ENCODE results near the gene GNAZ. TPM values are rescaled to one million over a fixed set of nuclear protein-coding genes. Genes with fewer than 3 reads are reported as not detected.

The GNAZ gene
- total and polyA plus RNA-seq, 8 donors, result 1.7 to 4.7 (median 3.9) TPM

DNA sequence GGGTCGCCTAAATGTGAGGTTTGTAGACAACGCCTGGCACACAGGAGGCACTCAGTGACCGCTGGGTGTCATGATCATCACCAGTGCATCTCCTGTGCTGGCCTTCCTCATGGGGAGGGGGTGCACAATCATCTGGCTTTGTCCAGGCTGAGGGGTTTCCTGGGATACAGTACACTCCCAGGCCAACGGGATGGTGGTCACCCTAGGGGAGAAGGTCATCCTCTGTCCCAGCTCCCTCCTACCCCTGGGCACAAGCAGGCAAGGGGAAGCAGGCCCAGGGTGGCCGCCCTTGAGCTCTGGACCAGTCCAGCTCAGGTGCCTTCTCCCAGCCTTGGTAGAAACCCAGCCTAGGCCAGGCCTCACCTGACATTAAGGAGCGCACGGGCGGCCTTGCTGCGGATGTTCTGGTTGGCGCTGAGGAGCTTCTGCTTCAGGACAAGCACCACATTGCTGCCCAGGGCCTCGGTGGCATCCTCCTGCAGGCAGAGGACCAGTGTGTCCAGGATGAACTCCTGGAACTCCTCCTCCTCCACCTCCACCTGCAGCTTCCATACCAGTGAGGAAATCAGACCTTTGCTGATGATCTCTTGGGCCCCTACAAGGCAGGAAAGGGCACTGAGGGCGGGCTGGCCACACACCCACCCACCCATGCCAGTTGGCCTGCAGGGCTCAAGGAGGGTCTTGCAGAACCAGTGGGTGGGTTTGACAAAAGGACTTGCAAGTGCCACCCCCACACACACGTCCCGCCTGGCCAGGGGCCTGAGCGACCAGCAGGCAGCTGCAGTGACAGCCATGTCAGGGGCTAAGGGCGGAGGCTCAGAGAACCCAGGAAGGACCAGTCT is 6.6 kb upstream of the GNAZ start:
- DNase-seq (peak in 2 of 4 donors; percentile 13 to 71), ATAC-seq (no peak)
- TF ChIP-seq, protein P1, sequence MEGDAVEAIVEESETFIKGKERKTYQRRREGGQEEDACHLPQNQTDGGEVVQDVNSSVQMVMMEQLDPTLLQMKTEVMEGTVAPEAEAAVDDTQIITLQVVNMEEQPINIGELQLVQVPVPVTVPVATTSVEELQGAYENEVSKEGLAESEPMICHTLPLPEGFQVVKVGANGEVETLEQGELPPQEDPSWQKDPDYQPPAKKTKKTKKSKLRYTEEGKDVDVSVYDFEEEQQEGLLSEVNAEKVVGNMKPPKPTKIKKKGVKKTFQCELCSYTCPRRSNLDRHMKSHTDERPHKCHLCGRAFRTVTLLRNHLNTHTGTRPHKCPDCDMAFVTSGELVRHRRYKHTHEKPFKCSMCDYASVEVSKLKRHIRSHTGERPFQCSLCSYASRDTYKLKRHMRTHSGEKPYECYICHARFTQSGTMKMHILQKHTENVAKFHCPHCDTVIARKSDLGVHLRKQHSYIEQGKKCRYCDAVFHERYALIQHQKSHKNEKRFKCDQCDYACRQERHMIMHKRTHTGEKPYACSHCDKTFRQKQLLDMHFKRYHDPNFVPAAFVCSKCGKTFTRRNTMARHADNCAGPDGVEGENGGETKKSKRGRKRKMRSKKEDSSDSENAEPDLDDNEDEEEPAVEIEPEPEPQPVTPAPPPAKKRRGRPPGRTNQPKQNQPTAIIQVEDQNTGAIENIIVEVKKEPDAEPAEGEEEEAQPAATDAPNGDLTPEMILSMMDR (IDR thresholded peaks at IDR 0.05), result no peak
- Histone ChIP-seq H3K27ac (no peak overlapping the region), H3K9me3 (no peaks in the 10 kb centered on the region), H3K4me3 (no peak overlapping the region), H3K27me3 (peaks cover 0 to 2% of the 10 kb centered on the region in 2 donors), H3K36me3 (no peaks in the 10 kb centered on the region), H3K4me1 (no peaks in the 10 kb centered on the region)
- intact Hi-C loops (cut with DNase I), result no loop called here

DNA sequence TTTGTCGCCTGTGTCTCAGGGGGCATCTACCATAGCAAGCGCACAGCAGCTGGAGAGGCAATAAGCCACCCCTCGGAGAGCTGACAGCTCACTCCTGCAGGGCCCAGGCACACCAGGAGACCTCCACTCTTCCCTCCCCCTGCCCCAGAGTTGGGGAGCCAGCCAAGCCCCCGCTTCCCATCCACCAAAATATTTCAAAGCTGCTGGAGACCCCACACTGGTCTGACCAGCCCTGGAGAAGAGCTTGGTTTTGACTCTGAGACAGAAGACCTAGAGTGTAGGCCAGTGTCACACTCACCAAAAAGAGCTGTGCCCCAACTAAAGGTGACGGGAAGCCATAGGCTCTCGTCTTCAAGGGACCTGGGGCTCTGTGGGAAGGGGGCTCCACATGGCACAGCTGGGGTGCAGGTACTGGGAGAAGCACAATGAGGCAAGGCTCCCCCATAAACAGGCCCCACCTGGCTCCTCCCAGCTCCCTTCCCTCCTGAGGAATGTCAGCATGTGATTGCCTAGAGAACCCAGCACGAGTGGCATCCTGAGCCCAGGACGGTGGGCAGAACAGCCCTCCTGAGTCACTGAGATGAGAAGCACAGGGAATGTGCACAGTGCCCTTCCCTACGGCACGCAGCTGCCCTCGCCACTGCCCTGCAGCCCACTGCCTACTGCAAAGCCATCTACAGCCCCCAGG is 5.8 kb upstream of the GNAZ start:
- H3K4me1 ChIP-seq, result peaks cover under 1 to 5% of the 10 kb centered on the region in 2 donors
- ATAC-seq (no peak), DNase-seq (peak in 2 of 4 donors; percentile 25 to 52)
- H3K27me3 ChIP-seq, result peaks cover 0 to 10% of the 10 kb centered on the region in 2 donors
- TF ChIP-seq, protein P1 (IDR thresholded peaks at IDR 0.05), result no peak
- intact Hi-C loops (cut with DNase I), result no loop called here
- H3K36me3 ChIP-seq, result no peaks in the 10 kb centered on the region
- H3K27ac ChIP-seq, result no peak overlapping the region
- no peaks in the 10 kb centered on the region for H3K9me3 ChIP-seq
- no peak overlapping the region for H3K4me3 ChIP-seq

DNA sequence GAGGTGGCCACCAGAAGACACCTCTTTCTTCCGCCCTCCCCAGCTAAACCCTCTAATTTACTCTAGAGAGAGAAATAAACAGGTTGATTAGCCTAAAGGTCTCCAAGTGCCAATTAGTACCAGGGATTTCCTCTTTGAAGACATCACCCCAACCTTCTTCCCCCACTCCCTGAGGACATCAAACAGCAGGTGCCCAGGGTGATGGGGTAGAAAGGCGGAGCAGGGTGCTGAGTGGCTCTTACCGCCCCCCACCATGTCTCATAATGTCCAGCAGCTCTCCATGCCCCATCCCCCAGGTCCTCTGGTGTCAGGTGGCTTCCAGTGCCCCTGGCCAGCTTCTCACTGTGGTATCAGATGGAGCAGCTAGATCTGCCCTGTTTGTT is 5.3 kb upstream of the GNAZ start:
- no peak overlapping the region for H3K27ac ChIP-seq
- no peaks in the 10 kb centered on the region for H3K9me3 ChIP-seq
- no peak overlapping the region for H3K4me3 ChIP-seq
- H3K27me3 ChIP-seq, result peaks cover 0 to 14% of the 10 kb centered on the region in 2 donors
- TF ChIP-seq, protein P1 (IDR thresholded peaks at IDR 0.05), result no peak
- no peaks in the 10 kb centered on the region for H3K36me3 ChIP-seq
- DNase-seq, result peak in 1 of 4 donors; percentile 12
- H3K4me1 ChIP-seq, result peaks cover 4 to 9% of the 10 kb centered on the region in 2 donors
- intact Hi-C loops (cut with DNase I), result no loop called here
- ATAC-seq, result no peak

DNA sequence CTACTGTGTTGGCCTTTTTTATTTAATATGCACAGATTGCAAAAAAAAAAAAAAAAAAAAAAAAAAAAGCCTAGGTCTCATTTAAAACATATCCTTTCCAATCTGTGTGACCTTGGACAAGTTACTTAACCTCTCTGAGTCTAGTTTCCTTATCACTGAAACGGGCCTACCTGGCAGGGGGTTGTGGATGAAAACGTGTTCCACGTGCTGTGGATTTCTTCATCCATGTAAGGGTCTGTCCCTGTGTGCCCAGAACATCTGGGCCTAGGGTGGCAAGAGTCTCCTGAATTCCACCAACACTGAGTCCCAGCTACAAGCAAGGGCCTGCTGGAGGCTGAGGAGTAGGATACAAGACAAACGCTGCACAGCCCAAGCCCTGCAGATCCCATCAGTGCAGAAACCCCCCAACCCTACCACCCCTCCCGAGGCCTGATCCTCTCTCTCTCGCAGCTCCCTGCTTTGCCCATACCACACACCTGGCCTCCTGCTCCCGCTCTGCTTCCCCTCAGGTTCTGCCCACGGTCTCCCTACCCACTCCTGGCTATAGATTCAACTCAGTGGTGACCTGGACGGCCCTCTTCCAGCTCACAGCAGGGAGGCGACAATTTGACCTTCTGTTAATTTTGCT is 4.7 kb upstream of the GNAZ start:
- no peak for ATAC-seq
- Histone ChIP-seq H3K27ac (no peak overlapping the region), H3K4me3 (no peak overlapping the region), H3K9me3 (no peaks in the 10 kb centered on the region), H3K4me1 (peaks cover 4 to 11% of the 10 kb centered on the region in 2 donors), H3K27me3 (peaks cover 0 to 17% of the 10 kb centered on the region in 2 donors), H3K36me3 (no peaks in the 10 kb centered on the region)
- intact Hi-C loops (cut with DNase I), result no loop called here
- peak in 1 of 4 donors; percentile 18 for DNase-seq
- TF ChIP-seq, protein P1 (IDR thresholded peaks at IDR 0.05), result no peak
